Non-pigmented ciliary epithelial cell (primary cell): ENCODE data around the gene JARID2.
A peak's percentile ranks its signal among the peaks of the same experiment; 100 is the strongest.

Experiments
- DNase-seq: peaks from one replicate; pipeline ENCODE4 v3.0.0-alpha.2; 2010; ENCODE audit warnings: low read depth

Gene JARID2

GRCh38 chr6:15490242-15491100, 244.6 kb downstream of the JARID2 start:
- DNase-seq: no peak

DNA sequence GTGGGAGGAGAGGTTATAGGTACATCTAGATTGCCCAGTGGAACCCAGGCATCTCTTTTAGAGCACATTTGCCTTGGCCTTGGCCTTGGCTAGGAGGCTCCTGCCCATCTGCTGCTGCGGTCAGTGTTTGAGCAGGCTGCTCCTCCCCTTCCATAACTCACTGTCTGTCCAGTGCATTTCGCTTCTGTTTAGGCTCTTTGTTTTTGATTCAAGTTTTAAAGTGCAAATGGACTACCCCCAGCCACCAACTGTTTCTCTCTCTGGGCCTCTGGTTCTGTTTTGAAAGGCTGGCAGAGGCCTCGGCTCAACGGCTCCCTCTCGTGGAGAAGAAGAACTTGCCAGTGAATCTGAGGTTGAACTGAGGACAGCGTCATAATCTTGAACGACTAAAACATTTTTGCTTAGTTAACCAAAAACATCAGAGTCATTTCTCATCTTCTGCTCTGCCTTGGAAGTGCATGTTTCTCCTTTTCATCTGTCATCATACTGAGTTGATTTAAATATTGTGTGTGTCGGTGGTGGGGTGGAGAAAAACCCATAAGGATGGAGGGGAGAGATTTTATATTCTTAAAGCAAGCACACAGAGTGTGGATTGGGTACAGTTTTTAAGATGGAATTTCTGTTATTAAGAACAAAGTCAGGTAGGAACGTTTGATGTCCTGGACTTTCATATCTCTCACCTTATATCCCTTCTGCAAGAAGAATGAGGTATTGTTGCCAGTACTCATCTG, 245.6 kb downstream of the JARID2 start:
- DNase-seq: no peak

DNA sequence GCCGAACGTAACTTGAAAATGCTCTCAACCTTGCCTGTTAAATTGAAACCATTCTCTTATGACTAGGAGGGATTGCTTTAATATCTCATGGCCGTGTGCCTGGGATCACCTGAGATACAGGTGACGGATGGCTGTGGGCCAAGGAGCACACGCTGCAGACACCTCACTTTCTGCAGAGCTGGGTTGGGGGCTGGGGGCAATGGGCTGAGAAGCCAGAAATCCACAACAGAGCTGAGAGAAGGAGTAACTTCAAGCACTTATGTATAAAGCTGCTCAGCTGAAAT, 246.1 kb downstream of the JARID2 start:
- no peak for DNase-seq

- DNase-seq: no peak
These were observed 247.7 kb downstream of the JARID2 start for GRCh38 chr6:15493437-15494168.

GRCh38 chr6:15495375-15495901, 249.6 kb downstream of the JARID2 start:
- no peak for DNase-seq

GRCh38 chr6:15496345-15497131, 250.7 kb downstream of the JARID2 start:
- DNase-seq: no peak

DNA sequence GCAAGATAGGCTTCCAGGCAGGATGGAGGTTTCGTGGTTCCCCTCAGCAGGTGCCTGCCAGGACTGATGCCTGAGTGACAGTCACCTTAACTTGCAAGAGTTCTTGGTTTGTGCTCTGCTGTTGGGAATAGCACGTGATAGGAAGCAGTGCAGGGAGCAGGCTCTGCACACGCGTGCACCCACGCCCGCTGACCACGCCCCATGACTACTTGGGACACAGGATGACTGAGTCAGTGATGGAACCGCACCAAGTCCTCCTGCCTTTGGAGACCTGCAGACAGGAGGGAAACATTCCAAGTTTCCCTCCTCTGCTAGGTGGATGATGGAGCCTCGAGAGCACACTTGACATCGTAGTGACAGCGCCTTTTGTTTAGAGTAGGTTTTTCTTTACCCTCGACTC, 252.8 kb downstream of the JARID2 start:
- DNase-seq: no peak

- DNase-seq: no peak
These were observed 253.3 kb downstream of the JARID2 start for GRCh38 chr6:15499125-15499524.

DNA sequence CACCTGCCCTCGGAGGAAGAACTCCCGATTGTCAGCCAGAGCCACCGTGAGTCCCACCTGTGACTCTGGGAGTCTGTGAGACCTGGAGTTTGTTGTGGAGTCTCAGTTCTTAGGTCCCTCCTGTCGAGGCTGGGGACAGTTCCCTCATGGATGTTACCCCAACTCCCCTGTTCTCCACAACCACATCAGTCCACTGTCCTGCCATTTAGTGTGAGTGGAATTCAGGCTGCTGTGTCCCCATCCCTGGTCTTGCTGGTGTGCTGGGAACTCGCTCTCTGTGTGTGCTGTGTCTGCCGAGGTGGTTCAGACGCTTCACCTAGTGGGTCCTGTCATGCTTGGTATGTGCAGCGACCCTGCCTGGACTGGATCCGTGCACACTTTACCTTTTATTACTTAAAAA, 253.7 kb downstream of the JARID2 start:
- no peak for DNase-seq

DNA sequence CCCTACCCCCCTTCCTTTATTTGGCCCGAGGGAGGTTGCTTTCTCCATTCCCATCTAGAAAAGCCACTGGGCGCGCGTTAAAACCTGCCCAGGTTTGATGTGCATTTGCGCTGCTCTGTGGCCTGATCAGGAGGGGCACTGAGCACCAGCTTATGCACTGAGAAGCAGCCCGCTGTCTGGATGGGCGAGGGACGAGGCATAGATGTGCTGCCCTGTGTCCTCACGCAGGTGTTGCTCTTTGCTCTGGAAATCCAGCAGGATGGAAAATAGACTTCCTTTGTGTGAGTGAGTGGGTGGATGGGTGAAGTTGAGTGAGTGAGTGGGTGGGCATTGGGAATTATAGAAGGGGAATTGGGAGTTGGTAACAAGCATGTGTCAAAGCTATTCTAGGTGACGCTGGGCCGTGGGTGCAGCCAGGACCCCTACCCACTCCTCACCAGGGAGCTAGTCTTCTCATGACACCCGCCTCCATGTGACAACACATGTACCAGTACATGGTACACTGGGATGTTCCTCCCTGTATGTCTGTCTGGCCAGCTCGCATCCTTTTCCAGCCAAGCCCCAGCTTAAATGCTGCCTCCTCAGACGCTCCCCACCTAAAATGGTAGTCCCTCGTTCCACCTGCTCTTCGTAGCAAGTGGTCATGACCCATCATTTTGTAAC, 254.3 kb downstream of the JARID2 start:
- no peak for DNase-seq

- DNase-seq: no peak
These were observed 255.3 kb downstream of the JARID2 start for GRCh38 chr6:15500901-15501825.

DNA sequence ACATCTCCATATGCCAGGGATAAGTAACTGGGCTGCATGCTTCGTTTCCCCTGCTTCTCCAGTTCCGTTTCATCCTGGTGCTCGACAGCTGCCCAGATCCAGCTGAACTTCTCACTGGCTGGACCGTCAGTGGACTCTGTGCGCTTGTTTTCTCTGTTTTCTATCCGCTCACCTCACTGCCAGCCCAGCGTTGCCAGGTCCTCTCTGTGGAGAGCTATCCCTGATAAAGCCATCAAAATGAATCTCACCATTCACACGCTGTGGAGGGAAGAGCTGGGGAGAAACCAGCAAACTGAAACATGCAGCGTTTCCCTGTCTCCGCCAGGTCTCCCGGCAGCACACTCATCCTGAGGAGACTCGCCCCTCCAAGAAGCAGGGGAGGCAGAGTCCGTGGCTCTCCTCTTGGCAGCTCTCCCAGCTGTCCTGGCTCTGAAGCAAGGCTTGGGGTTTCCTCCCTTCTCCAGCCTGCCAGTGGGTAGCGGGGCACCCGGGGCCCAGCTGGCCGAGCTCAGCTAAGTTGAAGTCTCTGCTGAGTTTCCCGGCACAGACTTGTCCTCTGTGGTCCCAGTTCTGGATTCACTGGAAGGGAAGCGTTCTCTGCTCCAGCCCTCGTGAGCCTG, 256.1 kb downstream of the JARID2 start:
- no peak for DNase-seq

- DNase-seq: no peak
These were observed 256.8 kb downstream of the JARID2 start for GRCh38 chr6:15502446-15503345.

- no peak for DNase-seq
These were observed 257.4 kb downstream of the JARID2 start for GRCh38 chr6:15503346-15503680.

GRCh38 chr6:15504040-15504495, 258.2 kb downstream of the JARID2 start:
- no peak for DNase-seq

DNA sequence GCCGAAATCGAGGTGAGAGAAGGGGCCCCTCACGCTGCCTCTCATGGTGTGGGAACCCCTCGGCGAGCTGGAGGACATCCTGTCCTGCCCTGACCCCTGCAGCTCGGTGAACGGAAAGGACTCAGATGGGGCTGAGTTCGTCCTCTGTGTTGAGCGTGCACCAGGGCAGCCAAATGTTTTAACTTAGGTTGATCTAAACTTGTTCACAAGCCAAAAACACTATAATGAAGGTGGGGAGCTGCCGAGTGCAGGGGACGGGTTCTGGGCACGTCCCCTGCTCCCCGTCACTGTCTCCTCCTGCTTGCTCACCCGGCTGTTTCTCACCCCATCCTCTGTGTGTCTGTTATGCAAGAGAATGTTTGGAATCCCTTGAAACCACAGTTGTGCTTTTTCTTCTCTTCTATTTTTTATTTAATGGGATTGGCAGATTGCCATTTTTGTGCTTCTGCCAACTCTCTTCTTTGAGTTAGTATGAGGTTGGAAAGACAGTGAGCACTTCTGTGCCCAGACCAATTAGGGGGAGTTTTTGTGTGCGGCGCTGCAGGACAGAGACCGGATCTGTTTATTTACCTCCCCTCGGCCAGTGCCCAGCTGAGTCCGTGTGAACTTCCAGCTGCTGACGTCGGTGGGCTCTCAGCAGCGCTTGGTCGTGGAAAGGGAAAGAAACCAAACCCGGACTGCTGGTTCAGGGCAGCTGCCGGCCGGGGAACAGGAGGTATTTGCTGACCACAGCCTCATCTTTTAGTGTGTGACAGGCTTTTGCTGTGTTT, 258.9 kb downstream of the JARID2 start:
- DNase-seq: peak; percentile 79

DNA sequence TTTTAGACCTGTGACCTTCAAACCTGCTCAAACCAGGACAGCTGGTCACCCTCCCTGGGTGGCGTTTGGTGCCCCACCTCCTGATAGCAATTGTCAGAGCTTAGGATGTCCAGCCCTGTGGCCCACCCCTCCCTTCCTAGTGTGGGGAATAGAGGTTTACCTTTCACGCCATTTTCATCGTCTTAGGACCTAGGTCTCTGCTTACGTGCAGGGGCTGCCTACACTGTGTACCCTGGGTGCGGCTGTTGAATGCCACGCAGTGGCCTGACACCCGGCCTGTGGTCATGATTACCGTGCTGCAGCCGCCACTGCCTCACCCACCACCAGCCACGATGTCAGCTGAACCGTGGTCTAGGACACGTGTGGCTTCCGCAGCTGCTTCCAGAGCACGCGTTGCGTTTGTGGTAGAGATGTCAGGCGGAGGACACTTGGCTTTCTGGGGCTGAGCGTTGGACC, 259.6 kb downstream of the JARID2 start:
- DNase-seq: no peak

DNA sequence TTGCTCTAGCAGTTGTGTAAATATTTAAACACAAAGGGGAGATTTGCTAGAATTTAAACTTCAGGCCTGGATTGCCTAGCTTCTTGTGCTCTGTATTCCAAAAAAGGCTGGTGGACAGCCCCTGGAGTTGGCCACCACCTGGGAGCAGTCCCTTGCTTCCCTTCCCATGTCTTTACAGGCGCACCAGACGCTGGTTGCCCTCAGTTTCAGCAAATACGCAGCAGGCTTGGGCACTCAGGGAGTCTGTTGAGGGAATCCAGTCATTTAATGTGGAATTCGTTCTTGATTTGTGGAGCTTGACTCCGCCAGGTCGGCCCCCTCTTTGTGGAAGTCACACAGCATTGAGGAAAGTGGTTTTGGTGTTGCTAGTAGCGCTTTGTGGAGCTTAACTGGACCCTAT, 260.2 kb downstream of the JARID2 start:
- DNase-seq: no peak
